AG08395 (cell line): ENCODE results near the gene DRC7.
"Not testable (repeated sequence)": the region's sequence is repeated elsewhere in the genome, so short reads cannot be mapped to it uniquely, and the experiment has no call there.

Source experiments
- DNase-seq: peaks from one replicate; pipeline ENCODE4 v3.0.0; 2012; ENCODE audit warnings: mixed read lengths, low spot score

Gene DRC7

DNA sequence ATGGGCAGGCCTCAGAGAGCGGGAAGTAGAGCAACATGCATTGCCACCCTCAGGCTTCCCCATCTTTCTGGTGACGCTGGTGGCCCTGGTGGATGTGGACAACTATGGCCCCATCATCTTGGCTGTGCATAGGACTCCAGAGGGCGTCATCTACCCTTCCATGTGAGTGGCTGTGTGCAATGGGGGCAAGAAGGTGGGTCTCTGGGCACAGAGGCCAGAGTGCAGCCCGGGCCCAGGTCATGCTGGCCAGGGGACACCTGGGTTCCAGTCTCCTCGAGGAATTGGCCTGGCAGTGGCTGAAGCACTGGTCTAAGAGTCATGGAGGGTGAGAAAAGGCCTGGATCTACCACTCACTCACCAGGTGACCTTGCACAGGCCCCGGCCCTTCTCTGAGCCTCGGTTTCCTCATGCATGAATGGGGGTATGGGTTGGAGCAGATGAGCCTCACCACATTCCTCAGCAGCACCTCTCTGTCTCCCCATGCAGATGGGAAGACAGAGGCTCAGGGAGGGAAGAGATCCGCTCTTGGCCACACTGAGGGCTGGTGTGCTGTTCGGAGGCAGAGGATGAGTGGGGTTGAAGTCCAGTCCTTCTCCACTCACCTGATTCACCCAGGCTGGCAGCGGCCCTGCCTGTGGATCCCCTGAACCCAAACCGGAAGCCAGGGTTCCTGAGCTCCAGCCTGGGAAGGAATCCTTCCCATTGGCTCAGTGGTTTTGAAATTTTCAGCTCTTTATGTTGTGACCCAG, 33.7 kb upstream of the DRC7 start:
- DNase-seq, result no peak

DNA sequence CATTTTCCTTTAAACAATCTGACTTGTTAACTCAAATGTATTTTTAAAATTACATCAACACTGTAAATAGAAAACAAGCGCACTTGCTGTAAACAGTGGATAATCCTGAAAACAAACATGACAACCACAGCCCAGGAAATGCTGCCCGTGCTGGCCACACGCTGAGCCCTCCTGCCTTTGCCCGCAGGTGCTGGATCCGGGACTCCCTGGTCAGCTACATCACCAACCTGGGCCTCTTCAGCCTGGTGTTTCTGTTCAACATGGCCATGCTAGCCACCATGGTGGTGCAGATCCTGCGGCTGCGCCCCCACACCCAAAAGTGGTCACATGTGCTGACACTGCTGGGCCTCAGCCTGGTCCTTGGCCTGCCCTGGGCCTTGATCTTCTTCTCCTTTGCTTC, 33.1 kb upstream of the DRC7 start:
- no peak for DNase-seq

DNA sequence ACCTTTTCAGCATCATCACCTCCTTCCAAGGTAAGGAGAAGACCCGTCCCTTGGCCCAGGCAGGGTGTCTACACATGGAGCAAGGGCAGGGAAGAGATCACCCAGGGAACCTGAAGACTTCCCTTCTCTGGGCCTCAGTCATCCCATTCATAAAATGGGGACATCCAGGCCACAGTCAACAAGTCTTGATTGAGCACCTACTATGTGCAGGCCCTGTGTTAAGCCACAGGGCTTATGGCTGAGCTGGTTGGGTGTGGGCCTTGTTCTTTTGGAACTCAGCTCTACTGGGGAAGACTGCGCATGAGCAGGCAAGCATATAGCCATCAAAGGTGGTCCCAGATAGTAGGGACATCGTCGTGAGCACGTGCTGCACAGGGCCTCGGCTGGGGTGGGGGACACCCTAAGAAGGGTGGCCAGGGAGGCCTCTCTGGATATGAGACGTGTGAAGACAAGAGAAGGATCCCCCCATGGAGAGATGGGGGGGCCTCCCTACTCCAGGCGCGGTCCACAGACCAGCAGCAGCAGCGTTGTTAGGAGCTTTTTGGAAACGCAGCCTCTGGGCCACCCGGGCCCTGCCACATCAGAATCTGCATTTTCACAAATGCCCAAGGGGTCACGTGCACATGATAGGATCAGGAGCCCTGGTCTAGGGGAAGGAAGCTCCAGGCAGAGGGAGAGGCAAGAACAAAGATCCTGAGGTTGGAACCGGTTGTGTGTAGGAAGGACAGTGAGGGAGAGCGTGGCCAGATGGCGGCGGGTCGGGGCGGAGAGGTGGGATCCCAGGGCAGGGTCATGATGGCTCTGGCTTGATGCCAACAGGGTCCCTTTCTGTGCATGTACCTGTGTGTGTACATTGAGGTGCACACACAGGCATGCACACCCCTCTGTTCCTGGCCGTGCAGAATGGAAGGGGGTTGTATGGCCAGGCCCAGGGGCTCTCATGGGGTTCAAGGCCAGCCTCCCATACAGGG, 32.4 kb upstream of the DRC7 start:
- DNase-seq, result no peak

DNA sequence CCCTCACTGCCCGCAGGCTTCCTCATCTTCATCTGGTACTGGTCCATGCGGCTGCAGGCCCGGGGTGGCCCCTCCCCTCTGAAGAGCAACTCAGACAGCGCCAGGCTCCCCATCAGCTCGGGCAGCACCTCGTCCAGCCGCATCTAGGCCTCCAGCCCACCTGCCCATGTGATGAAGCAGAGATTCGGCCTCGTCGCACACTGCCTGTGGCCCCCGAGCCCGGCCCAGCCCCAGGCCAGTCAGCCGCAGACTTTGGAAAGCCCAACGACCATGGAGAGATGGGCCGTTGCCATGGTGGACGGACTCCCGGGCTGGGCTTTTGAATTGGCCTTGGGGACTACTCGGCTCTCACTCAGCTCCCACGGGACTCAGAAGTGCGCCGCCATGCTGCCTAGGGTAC, 31.2 kb upstream of the DRC7 start:
- no peak for DNase-seq

DNA sequence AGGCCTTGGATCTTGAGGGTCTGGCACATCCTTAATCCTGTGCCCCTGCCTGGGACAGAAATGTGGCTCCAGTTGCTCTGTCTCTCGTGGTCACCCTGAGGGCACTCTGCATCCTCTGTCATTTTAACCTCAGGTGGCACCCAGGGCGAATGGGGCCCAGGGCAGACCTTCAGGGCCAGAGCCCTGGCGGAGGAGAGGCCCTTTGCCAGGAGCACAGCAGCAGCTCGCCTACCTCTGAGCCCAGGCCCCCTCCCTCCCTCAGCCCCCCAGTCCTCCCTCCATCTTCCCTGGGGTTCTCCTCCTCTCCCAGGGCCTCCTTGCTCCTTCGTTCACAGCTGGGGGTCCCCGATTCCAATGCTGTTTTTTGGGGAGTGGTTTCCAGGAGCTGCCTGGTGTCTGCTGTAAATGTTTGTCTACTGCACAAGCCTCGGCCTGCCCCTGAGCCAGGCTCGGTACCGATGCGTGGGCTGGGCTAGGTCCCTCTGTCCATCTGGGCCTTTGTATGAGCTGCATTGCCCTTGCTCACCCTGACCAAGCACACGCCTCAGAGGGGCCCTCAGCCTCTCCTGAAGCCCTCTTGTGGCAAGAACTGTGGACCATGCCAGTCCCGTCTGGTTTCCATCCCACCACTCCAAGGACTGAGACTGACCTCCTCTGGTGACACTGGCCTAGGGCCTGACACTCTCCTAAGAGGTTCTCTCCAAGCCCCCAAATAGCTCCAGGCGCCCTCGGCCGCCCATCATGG, 30.5 kb upstream of the DRC7 start:
- no peak for DNase-seq

DNA sequence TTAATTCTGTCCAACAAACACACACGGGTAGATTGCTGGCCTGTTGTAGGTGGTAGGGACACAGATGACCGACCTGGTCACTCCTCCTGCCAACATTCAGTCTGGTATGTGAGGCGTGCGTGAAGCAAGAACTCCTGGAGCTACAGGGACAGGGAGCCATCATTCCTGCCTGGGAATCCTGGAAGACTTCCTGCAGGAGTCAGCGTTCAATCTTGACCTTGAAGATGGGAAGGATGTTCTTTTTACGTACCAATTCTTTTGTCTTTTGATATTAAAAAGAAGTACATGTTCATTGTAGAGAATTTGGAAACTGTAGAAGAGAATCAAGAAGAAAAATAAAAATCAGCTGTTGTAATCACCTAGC, 30.0 kb upstream of the DRC7 start:
- DNase-seq, result no peak

DNA sequence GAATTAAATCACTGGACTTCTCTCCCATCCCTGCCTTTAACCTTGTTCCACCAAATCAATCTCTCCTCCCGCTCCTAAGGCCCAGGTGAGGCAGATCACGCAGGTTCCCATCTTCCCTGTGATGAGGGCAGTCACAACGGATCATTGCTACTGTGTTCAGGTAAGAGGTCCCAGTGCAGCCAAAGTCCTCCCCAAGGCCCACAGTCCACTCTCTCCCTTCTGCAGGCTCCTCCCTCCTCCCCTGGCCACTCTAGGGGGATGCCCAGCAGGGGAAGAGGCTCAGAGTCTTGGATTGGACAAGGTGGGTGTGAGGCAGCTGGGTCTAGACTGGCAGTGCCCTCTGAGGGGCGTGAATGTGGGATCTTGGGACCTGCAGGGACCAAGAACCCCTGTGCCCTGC, 29.1 kb upstream of the DRC7 start:
- no peak for DNase-seq

DNA sequence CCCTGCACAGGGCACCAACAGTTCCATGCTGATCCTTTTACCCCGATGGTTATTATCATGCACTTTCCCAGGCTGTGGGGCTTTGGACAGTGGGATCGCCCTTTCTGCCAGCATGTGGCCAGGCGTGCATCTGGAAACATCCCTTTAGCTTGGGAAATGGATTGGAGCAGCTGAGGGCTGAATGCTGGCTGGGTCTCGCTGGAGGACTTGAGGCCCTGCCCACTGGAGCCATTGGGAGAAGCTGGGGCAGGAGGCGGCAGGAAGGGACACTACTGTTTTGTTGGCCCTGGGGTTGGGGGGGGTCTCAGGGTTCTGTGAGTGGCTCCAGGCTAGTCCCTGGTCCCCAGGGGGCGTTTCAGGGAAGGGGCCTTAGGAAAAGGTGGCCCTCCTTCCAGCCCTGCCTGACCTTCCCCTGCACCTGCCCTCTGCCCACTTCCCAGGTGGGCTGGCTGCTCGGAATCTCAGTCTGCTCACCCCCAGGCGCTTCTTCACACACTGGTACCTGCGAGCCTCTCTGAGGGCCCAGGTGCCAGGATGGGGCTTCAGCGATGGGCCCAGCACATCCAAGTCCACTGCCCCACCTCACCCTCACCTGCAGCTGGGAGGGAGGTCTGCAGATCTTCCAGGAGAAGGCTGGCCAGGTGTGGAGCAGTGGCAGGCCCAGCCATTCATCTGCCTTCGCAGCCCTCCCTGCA, 28.1 kb upstream of the DRC7 start:
- DNase-seq, result no peak

DNA sequence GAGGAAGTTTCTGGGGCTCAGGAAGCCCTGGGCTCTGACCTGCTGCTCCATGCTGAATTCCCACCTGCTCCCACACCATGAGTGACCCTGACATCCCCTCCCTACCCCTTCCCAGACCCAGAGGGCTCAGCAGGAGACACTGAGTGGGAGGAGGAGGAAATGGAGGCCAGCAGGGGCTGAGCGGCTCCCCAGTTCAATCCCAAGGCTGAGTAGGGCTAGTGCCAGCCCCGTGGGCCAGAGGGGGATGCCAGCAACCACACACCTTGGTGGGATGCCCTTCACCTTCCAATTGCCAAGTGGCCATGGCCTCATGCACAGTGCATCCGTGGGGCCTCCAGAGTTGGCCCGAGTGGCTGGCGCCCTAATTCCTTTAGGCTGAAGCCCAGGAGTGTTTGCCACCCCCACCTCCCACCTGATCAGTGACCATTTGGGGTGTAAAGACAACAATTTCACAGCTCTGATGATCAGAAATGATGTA, 27.5 kb upstream of the DRC7 start:
- DNase-seq, result no peak

DNA sequence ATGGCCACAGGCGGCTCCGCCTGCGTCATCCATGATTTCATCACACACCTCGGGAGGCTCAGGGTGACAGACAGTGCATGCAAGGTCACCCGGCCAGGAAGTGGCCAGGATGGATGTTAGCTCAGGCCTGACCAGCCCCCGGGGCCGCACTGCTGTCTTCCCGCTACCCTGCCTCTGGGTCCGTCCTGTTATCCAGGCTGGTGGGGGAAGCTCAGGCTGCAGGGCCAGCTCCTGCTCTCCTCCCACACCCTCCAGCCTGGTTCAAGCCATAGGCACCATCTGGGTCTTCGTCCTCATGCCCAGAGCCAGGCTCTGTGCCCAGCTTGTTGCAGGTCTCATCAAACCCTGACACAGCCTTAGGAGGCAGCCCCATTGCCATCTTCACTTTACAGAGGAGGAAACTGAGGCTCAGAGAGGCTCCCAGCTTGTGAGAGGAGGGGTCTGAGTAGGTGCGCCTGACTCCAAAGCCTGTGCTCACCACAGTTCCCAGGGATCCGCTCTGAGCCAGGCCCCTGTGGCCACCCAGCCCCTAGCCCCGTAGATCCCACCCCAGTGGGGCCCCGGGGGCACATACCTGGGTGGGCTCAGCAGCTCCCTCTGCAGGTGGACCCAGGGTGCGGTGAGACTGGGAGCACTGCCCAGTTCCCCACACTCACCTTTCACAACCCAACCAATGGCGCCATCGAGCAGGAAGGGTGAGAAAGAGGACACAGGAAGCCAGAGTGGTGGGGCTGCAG, 26.9 kb upstream of the DRC7 start:
- DNase-seq, result no peak

DNA sequence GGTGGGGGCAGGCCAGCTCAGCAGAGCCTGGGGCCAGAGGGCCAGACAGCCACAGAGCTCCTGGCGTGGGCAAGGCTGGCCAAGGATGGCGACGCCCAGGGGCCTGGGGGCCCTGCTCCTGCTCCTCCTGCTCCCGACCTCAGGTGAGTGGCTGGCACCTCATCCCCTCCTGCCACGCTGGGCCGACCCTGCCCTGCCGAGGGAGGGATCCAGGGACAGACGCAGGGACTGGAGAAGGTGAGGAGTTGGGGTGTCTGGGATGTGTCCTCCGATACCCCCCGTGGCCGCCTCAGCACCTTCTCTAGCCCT, 26.4 kb upstream of the DRC7 start, which contains the start of gene ADGRG3:
TSS of gene ADGRG3 (plus strand) at position 44 of the 309 bp plus-strand sequence. CDS start at position 86, 42 bp downstream.
- no peak for DNase-seq

DNA sequence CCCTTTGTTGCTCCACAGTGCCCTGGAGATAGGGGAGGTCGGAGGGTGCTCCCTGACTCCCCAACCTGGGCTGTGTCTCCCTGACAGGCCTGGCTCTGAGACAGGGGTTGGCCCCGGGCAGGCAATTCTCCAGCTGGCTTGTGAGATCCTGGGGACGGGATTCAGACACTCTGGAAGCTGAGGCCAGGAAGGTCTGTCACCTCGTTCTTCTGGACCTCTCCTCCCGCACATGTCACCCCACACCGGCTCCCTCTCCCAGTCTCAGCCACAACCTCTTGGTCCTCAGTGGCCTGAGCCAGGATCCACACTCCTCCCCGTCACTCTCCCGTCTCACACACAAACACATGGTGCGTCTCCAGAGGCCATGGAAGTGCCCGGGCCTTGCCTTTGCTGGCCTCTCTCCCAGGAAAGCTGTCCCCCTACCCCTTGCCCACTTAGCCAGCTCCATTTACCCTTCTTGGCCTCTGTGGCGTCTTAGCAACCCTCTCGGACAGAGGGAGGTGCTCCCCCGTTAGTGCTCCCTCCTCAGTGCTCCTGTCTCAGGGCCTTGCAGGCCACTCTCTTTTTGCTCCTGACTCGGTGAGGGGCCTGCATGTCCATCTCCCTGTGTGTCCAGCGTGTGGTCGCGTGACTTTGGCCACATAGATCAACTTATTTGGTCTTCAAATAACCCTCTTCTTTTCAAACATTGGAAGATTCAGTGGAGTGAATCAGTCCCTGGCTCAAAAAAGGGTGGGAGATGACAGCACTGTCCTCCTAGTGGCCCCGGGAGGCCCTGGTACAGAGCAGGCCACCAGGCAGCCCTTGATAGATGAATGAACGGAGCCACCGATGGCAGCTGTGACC, 25.8 kb upstream of the DRC7 start:
- no peak for DNase-seq

DNA sequence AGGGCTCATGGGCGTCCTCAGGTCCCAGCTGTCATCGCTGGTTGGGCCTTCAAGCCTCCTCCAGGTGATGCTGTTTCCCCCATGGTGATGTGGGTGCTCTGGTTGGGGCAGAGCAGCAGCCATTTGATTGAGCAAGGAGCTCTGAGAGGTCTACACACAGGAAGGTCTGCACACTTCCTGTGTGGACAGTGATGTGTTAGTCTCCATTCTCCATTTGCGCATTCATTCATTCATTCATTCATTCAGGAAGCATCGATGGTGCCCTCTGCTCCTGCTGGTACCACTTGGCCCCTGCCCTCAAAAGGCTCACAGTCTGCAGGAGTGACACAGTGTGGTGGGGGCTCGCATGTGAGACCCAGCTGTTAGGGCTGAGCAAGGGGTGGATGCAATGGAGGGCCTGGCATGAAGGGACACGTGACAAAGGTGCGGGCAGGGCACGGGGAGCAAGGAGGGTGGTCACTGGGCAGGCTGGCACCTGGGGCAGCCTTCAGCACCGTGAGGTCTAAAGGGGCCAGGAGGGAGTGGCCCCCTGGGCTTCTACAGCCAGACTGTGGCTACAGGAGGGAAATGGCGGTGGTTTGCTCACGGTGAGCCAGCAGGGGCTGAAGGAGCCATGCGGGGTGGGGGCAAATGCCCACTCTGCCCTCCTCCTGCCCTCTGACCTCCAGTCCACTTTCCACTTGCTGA, 25.0 kb upstream of the DRC7 start:
- DNase-seq, result no peak

DNA sequence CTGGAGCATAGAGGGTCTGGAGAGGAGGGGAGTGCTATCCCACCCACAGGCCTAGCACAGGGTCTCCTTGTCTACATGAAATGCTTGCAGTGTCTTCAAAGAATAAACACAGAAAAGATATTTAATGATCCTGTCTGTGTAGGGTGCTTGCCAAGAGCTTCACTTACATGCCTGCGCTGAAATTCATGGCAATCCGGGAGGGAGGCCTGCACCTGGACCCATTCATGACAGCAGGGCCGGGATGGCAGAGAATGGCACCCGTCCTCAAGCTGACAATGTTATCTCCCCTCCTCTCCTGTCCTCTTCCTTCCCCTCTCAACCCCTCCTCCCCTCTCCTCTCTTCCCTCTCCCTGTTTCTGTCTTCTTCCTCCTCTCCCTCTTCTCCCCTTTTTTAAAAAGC, 24.4 kb upstream of the DRC7 start:
- DNase-seq, result no peak

DNA sequence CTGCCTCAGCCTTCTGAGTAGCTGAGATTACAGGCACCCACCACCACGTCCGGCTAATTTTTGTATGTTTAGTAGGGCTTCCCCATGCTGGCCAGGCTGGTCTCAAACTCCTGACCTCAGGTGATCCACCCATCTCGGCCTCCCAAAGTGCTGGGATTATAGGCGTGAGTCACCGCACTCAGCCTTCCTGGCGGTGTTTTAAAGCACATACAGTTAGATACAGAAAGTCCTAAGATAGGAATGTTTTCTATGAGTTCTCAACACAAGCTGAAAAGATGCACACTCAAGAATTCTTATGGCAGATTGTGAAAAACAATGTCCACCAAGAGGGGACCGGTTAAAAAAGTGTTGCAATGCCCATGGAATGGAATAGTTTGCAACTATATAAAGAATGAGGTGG, 23.2 kb upstream of the DRC7 start:
- not testable (repeated sequence) for DNase-seq

DNA sequence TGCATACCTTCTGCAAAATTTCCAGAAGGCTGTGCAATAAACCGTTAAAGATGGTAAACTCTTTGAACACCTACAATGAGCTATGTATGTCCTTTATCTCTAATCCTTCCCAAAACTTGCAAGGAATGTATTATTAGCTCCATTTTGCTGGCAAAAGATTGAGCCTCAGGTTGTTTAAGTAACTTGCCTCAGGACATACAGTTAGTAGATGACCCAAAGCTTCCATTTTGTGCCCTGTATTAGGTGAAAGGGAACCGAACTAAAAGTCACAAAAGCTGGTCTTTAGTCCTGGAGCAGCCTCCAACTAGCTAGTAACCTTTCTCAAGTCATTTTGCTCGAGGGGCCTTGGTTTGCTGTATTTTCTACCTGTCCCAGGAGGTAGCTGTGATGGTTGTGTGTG, 22.2 kb upstream of the DRC7 start:
- DNase-seq, result no peak

DNA sequence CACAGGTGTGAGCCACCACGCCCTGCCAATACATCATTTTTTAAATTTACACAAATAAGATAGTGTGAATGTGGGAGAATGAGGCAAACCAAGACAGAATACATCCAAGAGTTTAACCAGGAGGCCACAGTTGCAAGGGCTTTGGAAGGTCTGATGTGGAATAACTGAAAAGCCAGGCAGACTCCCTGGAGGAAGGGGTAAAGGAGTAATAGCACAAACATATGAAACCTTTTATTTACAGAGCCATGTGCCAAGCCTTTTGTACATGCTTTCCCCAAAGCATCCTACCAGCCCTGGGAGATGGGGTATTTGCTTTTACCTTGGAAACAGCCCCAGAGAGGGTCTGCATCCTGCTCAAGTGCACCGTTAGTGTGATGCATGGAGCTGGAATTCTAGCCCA, 21.8 kb upstream of the DRC7 start:
- no peak for DNase-seq

DNA sequence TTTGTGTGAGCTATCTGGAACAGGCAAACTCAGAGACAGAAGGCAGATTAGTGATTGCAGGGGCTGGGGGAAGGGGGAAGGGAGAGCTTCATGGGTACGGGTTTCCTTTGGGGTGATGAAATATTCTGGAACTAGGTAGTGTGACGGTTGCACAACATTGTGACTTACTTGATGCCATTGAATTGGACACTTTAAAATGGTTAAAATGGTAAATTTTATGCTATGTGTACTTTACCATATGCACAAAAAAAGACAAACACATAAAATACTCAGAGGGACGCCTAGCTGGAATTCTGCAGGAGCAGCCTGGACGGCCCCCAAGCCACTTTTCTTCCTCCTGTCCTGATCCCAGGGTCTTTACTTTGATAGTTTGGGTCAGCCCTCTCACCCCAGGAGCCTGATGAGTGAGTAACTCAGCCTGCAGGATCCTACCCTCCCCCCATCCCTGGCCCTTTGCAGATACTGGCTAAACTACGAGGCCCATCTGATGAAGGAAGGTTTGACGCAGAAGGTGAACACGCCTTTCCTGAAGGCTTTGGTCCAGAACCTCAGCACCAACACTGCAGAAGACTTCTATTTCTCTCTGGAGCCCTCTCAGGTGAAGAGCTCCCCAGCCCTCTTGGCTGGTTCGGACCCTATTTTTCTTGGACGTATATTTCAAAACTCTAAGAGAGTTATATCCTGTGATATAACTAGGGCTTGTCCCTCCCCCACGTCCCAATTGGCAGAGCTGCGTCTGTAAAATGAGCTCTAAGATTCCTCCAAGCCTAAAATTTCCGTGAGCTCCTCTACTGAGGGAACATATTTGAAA, 18.7 kb upstream of the DRC7 start:
- no peak for DNase-seq

DNA sequence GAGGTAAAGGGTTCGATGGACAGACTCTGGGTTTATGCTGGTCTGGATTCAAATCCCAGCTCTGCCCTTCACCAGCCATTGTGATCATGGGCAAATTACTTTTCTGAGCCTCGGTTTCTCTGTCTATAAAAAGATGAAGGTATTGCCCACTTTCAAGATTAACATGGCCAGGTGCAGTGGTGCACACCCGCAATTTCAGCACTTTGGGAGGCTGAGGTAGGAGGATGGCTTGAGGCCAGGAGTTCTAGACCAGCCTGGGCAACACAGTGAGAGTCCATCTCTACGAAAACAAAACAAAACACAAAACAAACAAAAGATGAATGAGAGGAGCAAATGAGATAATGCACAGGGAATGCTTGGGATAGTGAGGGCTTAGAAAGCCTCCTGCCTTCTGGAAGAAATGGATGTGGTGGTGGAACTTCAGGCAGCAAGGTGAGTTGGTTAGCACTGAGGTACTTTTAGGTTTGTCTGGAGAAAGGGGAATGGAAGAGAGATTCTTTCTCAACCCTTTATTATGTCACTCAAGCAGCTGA, 18.0 kb upstream of the DRC7 start:
- DNase-seq, result no peak
